ENCODE measurements around the gene CDC14B.

CDC14B gene

GRCh38 chr9:96453625-96454024, 166.0 kb downstream of the CDC14B start:
- in situ Hi-C loops (cut with MboI; ENCODE audit: low sequenced_read_pairs): no loop called here

- in situ Hi-C loops (cut with MboI; ENCODE audit: low sequenced_read_pairs): no loop called here
Measured at GRCh38 chr9:96450613-96451528, 168.8 kb downstream of the CDC14B start.
